HepG2 (cell line): ENCODE measurements around the gene CYP2A7. TPM values are rescaled to one million over a fixed set of nuclear protein-coding genes. Genes with fewer than 3 reads are reported as not detected.
A peak's percentile ranks its signal among the peaks of the same experiment; 100 is the strongest.

Source experiments
- DRAP1 ChIP-seq: IDR thresholded peaks from 2 replicates; pipeline ENCODE4 v1.6.1; 2016; ENCODE audit warnings: missing genetic modification reagents, missing compliant biosample characterization
- DZIP1 ChIP-seq: sonication (generic); formaldehyde crosslinking; IDR thresholded peaks from 2 replicates; pipeline ENCODE4 v1.5.0; 2020; ENCODE audit warnings: mild to moderate bottlenecking, missing genetic modification reagents
- E2F5 ChIP-seq: sonication (generic); formaldehyde crosslinking; conservative IDR thresholded peaks from 2 replicates; pipeline ENCODE4 v1.4.0; 2020; ENCODE audit warnings: missing genetic modification reagents
- FOXM1 ChIP-seq: sonication (generic); formaldehyde crosslinking; IDR thresholded peaks from 2 replicates; pipeline ENCODE4 v1.5.0; 2020; ENCODE audit warnings: missing genetic modification reagents
- FOXP4 ChIP-seq: sonication (generic); formaldehyde crosslinking; IDR thresholded peaks from 2 replicates; pipeline ENCODE4 v1.4.0; 2020; ENCODE audit warnings: missing genetic modification reagents
- GMEB1 ChIP-seq: sonication (generic); formaldehyde crosslinking; IDR thresholded peaks from 2 replicates; pipeline ENCODE4 v1.5.1; 2020; ENCODE audit warnings: missing genetic modification reagents, mild to moderate bottlenecking, borderline replicate concordance
- GZF1 ChIP-seq: sonication (generic); formaldehyde crosslinking; IDR thresholded peaks from 2 replicates; pipeline ENCODE4 v1.5.1; 2020; ENCODE audit warnings: mild to moderate bottlenecking, missing genetic modification reagents
- PCBP2 ChIP-seq: fragments of 200-400 bp; formaldehyde crosslinking; optimal IDR thresholded peaks from 2 replicates; pipeline ENCODE3; 2018; ENCODE audit warnings: low read length, low read depth; ENCODE audit not compliant: poor library complexity, severe bottlenecking
- REXO4 ChIP-seq: sonication (generic); formaldehyde crosslinking; IDR thresholded peaks from 2 replicates; pipeline ENCODE4 v1.8.0; 2022; ENCODE audit warnings: missing genetic modification reagents, mild to moderate bottlenecking, borderline replicate concordance
- SIN3A ChIP-seq: IDR thresholded peaks from 2 replicates; pipeline ENCODE4 v1.6.1; 2011; ENCODE audit warnings: low read depth, mild to moderate bottlenecking, control low read depth, low read length, borderline replicate concordance
- STAG1 ChIP-seq: sonication (generic); formaldehyde crosslinking; IDR thresholded peaks from 2 replicates; pipeline ENCODE4 v1.4.0; 2020; ENCODE audit warnings: missing genetic modification reagents
- TOE1 ChIP-seq: sonication (generic); formaldehyde crosslinking; IDR thresholded peaks from 2 replicates; pipeline ENCODE4 v1.4.0; 2020; ENCODE audit warnings: mild to moderate bottlenecking, missing genetic modification reagents
- U2AF1 ChIP-seq: fragments of 200-400 bp; formaldehyde crosslinking; optimal IDR thresholded peaks from 2 replicates; pipeline ENCODE3; 2017; ENCODE audit warnings: mild to moderate bottlenecking, low read depth, low read length
- ZNF281 ChIP-seq: sonication (generic); formaldehyde crosslinking; IDR thresholded peaks from 2 replicates; pipeline ENCODE4 v1.4.0; 2020; ENCODE audit warnings: missing genetic modification reagents, borderline replicate concordance
- ZNF570 ChIP-seq: sonication (generic); formaldehyde crosslinking; IDR thresholded peaks from 2 replicates; pipeline ENCODE4 v1.4.0; 2020; ENCODE audit warnings: mild to moderate bottlenecking, missing genetic modification reagents, borderline replicate concordance
- polyA plus RNA-seq, 8 experiments: library from polyadenylated mRNA; depleted of rRNA in 3 of 8; stranded (reverse) in 7 of 8; unstranded in 1 of 8; fragments of >200 nt; fragmentation: Illumina TruSeq in 4 of 8; extraction: Trizol in 4 of 8; gene quantifications; 2 replicates each; pipeline versions ENCODE4 v1.2.1 to v1.2.3, GENCODE V29; 2011 to 2016; ENCODE audit warnings: low read depth in 4 of 8, missing spikeins in 1 of 8, mixed read lengths in 1 of 8; ENCODE audit not compliant: insufficient read depth in 1 of 8
- total RNA-seq, 5 experiments: library from RNA; depleted of rRNA; stranded (reverse); fragments of >200 nt; fragmentation: Illumina TruSeq; extraction: Trizol; gene quantifications; 2 replicates each; pipeline ENCODE4 v1.2.3, GENCODE V29; 2016; ENCODE audit warnings: low read depth in 1 of 5

The CYP2A7 gene
- total and polyA plus RNA-seq, 2 of the 13 experiments (the other 11 are each of a cell fraction or from before 2014, with no cell fraction given), result not detected

- TF ChIP-seq FOXP4 (CRISPR knock-in tag) (peak; percentile 88), ZNF570 (CRISPR knock-in tag) (0 out of 2 replicates have a peak, but pooled peaks have one; percentile 47), STAG1 (CRISPR knock-in tag) (no peak), TOE1 (CRISPR knock-in tag) (no peak), DRAP1 (CRISPR knock-in tag) (no peak), GZF1 (CRISPR knock-in tag) (no peak), E2F5 (CRISPR knock-in tag) (no peak), ZNF281 (CRISPR knock-in tag) (peak; percentile 65; the same call in 1 of the 2 replicates), SIN3A (no peak), FOXM1 (CRISPR knock-in tag) (no peak), GMEB1 (no peak), PCBP2 (no peak), REXO4 (CRISPR knock-in tag) (no peak), DZIP1 (CRISPR knock-in tag) (peak; percentile 57; the same call in 1 of the 2 replicates), U2AF1 (no peak)
Observed at GRCh38 chr19:40921005-40921897, 39.2 kb upstream of the CYP2A7 start (continued).
